DLD1 (cell line): ENCODE results near the gene ZNF398.

Source experiments
- in situ Hi-C: cut with HindIII; loops from 2 replicates; pipeline ENCODE4 v1.10.0; 2017; ENCODE audit warnings: low sequenced_read_pairs

ZNF398 gene

DNA sequence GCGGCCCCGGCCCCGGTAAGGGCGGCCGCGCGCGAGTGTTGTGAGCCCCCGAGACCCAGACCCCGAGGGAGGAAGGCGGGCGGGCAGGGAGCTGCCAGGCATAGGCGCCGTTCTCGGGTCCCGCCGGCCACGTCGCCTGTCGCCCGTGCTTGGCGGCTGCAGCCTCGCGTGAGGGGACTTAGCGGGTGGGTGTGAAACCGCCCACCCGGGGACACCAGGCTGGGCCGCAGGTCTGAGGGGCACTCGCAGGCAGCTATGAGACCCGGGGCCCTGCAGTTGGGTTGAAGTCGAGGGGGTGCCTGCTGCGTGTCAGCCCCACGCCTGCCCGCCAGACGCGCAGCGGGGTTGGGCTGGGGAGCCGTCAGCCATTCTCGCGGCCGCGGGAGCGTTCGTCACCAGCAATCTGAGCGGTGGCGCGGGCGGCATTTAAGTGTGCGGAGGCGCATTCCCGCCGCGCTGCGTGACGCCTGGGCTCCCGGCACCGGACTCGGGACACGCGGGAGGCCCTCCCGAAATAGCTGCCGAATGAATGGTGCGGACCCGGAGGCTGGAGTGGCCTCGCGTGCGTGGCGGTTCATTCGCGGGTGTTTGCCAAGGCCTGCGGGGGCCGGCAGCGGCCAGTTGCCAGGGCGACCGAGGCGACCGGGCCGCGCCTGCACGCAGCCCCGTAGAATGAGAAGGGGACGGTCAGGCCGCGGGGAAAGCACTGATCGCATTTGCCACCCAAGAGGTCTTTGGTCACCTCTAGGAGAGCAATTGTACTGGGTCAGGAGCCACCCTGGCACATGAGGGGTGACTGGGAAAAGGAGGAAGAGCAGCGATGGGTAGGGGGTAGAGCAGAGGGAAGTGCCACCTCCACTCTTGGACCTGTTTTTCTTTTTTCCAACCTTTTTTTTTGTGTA is 750 bp downstream of the ZNF398 start:
- in situ Hi-C loops, result no loop called here

- in situ Hi-C loops, result no loop called here
These were observed 3.7 kb downstream of the ZNF398 start for GRCh38 chr7:149150981-149151380.

GRCh38 chr7:149153346-149153745 is 6.1 kb downstream of the ZNF398 start:
- in situ Hi-C loops, result no loop called here

GRCh38 chr7:149154056-149154455 is 6.8 kb downstream of the ZNF398 start:
- in situ Hi-C loops, result no loop called here

DNA sequence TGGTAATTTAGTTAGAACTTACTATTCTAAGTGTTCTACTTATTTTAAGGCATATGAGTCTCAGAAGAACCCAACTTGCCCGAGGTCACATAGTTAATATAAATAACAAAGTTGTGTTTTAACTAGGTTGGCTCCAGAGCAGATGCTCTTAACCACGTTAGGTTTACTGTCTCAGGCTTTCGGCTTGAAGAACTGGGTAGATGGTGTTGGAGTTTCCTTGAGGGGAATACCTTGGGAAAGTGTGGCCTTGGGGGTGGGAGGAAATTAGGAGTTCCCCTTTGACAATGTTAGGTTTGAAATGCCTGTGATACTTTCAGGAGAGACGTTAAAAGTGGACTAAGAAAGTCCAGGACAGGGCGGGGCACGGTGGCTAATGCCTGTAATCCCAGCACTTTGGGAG is 9.6 kb downstream of the ZNF398 start:
- in situ Hi-C loops, result no loop called here

GRCh38 chr7:149161241-149161848 is 14.1 kb downstream of the ZNF398 start:
- in situ Hi-C loops, result no loop called here

DNA sequence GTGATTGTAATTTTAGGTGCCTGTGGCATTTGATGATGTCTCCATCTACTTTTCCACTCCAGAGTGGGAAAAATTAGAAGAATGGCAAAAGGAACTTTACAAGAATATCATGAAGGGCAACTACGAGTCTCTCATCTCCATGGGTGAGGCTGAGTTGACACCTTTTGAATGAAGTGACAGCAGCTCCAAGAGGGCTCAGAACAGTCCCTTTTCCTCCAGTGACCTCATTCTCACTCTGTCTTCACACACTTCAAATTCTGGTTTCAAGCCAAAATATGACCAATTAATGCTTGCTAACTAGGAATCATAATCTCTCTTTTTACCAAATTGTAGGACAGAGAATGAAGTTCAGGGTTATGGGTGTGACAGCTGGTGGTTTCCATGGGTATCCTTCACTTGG is 18.9 kb downstream of the ZNF398 start:
- in situ Hi-C loops, result no loop called here

DNA sequence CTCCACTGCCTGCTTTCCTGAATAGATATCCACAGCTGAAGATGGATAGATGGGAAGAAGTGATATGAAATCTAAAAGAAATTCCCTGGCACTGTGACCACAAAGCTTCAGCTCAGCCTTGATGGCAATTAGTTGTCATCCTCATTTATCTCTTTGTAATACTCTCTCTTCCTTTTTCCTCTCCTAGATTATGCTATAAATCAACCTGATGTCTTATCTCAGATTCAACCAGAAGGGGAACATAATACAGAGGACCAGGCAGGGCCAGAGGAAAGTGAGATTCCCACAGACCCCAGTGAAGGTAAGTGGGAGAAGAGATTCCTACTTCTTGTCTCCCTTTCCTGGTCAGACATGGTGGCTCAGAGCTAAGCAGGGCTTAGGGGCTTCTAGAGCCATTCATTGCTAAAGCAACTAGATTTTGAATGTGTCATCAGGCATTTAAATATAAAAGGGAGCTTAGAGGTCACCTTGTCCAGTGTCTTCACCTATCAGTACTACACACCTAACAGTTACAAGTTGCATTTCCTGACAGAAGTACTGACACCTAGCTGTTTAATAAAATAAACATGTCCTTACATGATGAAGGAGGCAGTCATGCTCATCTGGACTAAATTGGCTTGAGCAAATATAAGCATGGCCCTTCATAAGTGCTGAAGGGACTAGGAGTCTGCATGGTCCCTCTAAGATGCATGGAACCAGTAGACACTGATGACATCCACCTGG is 19.5 kb downstream of the ZNF398 start:
- in situ Hi-C loops, result no loop called here

DNA sequence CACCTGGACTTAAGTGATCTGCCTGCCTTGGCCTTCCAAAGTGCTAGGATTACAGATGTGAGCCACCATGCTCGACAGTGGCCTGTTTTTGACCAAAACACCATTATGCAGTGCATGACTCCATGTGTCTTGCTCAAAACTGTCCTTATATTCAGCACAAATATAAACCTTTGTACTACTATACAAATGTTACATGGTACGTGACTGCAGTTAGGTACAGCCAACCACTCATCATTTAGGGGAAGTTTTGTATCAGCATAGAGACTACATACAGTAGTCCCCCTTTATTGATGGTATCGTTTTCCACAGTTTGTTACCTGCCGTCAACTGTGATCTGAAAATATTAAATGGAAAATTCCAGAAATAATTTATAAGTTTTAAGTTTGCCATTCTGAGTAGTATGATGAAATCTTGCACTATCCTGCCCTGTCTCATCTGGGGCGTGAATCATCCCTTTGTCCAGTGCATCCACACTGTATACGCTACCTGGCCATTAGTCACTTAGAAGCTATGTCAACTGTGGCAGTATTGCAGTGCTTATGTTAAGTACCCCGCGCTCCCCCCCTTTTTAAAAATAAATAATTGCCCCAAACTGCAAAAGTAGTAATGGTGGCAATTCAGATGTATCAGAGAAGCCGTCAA is 24.8 kb downstream of the ZNF398 start:
- in situ Hi-C loops, result no loop called here

- in situ Hi-C loops, result no loop called here
These were observed 25.3 kb downstream of the ZNF398 start for GRCh38 chr7:149172534-149172920.

- in situ Hi-C loops, result no loop called here
These were observed 27.9 kb downstream of the ZNF398 start for GRCh38 chr7:149175150-149175549.

GRCh38 chr7:149179241-149179640 is 32.0 kb downstream of the ZNF398 start:
- in situ Hi-C loops, result no loop called here

DNA sequence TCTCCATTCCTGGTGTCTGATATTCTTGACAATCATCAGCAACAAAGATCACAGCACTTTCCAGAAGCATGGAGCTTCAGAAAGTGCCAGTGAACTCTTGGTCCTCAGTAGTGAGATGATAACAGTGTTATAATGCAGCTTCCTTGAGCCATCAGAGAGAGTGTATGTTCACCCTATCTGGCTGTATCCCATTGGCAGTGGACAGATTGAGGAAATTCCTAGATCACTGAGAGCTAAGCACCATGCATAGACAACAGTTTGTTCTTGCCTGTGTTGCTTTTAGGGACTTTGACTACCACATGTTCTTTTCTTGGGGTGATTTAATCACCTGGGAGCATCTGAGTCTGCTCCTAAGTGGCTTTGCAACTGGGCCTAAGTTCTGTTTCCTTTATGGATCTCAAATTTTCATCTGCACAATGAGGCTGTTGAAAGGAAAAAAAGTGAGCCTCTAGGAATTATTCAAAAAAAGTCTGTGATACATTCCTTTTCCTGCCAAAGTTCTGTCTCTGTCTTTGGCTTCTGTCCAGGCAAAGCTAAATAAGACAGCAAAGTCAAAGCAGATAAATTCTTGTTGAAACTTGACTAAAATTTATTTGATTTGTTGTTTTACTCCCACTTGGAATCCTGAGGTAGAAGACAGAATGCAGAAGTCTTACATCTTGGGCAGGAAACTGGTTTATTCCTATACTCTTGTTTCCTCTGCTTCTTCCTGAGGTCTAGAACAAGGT is 33.6 kb downstream of the ZNF398 start:
- in situ Hi-C loops, result no loop called here

DNA sequence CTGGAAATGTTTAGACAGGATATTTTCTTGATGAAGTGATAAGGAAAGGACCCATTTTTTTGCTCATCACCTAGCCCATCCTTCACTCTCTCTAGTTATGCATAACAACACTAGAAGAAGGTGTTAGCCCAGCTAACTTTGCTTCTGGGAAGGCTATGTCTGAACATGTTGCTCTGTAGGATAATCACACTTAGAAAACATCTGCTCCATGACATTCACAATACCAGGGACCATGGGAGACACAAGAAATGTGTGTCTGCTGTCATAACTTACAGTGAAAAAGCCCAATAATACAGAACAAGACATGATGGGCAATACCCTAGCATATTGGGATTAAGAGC is 34.2 kb downstream of the ZNF398 start:
- in situ Hi-C loops, result no loop called here

DNA sequence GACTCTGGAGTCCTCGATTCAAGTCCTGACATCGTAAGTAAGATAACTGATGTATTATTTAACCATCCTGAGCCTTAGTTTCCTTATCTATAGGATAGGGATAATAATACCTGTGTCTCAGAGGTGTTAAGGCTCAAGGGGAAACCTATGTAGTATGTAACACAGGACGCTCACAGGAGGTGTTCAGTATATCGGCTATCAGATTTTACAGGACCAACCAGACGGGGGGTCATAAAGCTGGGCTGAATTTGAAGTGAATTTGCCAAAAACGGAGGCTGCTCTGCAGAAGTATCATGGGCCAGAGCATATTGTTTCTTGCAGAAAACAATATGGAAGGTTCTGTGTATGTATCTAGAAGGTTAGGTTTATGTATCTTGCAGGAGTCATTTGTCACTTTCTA is 37.0 kb downstream of the ZNF398 start:
- in situ Hi-C loops, result no loop called here

DNA sequence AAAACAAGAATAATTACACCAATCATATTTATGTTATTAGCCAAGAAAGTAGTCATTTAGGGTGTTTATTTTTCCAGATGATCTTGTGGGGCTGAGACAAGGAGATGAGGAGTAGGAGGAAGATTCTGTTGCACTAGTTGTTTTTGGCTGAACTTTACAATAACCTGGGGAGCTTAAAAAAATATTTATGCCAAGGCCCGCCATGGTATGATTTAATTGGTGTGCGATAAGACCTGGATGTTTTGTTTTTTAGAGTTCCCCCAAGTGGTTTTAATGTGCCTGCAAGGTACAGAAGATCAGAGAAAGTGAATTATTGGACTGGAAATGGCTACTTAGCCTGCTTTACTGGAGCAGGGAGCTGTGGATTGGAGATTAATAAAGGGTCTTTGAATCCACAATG is 41.0 kb downstream of the ZNF398 start:
- in situ Hi-C loops, result no loop called here

DNA sequence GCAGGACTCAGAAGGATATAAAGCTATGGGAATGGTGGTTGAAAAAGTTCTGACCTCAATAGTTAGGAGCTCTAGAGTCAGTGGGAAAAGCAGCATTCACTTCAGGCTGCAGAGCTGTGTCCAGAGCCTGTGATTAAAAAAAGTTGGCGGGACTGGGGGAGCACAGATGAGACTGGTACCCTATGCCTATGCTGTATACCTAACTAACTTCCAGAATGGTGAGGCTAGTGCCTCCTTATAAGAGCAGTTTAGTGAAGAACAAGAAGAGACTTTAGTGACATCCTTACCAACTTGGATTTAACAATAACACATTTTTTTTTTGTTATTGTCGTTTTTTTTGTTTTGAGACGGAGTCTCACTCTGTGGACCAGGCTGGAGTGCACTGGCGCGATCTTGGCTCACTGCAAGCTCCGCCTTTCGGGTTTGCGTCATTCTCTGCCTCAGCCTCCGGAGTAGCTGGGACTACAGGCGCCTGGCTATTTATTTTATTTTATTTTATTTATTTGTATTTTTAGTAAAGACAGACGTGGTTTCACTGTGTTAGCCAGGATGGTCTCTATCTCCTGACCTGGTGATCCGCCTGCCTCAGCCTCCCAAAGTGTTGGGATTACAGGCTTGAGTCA is 41.5 kb downstream of the ZNF398 start:
- in situ Hi-C loops, result no loop called here

DNA sequence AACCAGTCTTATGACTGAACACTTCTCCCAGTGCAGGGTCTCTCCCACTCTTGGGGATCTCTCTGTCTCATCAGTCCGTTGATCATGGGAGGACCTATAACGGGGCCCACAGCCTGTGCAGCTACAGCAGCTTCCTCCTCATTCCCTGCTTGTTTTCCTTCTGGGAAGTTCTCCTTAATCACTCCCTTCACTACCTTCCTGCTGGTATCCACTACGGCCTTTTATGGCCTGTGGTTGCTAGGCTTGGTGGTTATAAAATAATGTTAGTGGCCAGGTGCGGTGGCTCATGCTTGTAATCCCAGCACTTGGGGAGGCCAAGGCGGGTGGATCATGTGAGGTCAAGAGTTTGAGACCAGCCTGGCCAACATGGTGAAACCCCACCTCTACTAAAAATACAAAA is 44.6 kb downstream of the ZNF398 start:
- in situ Hi-C loops, result no loop called here

DNA sequence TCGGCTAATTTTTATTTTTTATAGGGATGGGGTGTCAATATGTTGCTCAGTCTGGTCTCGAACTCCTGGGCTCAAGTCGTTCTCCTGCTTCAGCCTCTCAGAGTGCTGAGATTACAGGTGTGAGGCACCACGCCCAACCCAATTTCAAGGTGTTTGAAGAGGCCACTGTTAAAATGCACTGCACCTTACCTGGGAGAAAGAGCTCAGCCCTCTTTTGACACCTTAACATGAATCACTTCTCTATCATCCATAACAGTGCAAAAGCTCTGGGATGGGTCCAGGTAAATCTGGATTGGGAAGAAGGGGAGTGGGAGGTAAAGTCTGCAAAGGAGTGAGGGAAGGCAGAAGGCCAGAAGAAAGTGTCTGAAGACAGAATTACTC is 47.5 kb downstream of the ZNF398 start:
- in situ Hi-C loops, result no loop called here
